ENCODE measurements around the gene TRIM8. TPM values are rescaled to one million over a fixed set of nuclear protein-coding genes. Genes with fewer than 3 reads are reported as not detected.

TRIM8 gene
- total and polyA plus RNA-seq, 9 donors: 35.2 to 96.6 (median 79.8) TPM

DNA sequence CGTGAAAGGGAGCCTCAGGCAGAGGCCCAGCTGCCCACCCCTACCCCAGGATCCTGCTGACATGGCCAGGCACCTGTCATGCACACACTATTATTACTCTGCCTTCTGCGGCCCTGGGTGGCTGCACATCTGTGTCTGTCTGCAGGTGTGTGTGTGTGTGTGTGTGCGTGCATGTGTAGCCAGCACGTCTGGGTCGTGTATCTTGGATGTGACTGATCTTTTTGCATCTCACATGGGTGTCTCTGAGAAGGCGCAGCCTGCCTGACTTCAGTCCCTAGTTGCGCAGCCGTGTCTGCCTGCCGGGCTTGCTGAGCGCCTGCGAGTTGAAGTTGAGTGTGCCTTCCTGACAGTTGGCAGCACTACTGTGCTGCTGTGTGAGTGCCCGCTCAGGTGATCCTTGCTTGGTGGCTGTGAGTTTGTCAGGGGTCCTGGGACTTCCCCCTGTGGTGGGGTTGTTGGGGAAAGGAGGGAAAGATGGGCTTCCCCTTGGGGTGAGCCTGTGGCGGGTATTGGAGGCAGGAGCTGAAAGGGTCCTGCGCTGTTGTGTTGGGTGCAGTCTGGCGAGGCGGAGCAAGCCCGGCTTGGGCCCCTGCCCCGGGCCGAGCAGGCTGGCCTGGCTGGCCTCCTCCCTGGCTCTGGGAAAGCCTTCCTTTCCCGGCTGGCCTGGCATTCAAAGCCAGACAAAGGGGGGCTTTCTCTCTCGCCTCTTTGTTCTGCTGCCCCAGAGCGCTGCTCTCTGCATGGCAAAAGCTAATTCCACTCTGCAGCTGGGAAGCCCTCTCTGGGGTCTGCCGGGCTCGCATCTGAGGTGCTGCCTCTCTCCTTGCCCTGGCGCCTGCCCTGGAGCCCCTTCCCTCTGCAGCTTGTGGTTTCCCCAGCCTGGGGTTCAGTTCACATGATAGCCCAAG, 4.9 kb downstream of the TRIM8 start:
- H3K4me3 ChIP-seq (ENCODE audit: low read length): peak overlapping the region; percentile 1
- peaks cover 59% of the 10 kb centered on the region for H3K36me3 ChIP-seq (ENCODE audit: control insufficient read depth, insufficient read depth, low read length)
- no peak for DNase-seq
- H3K4me1 ChIP-seq (ENCODE audit: control insufficient read depth, insufficient read depth, low read length): peaks cover 68% of the 10 kb centered on the region
- H3K27ac ChIP-seq (ENCODE audit: low read length): peak overlapping the region; percentile 66
- H3K27me3 ChIP-seq (ENCODE audit: control insufficient read depth, insufficient read depth, low read length): no peaks in the 10 kb centered on the region
- 35% methylated on average over 21 of the region's 25 CpGs for WGBS (ENCODE audit: insufficient coverage)
- H3K9me3 ChIP-seq (replicated peaks; ENCODE audit: control insufficient read depth, low read depth, low read length): no peaks in the 10 kb centered on the region

DNA sequence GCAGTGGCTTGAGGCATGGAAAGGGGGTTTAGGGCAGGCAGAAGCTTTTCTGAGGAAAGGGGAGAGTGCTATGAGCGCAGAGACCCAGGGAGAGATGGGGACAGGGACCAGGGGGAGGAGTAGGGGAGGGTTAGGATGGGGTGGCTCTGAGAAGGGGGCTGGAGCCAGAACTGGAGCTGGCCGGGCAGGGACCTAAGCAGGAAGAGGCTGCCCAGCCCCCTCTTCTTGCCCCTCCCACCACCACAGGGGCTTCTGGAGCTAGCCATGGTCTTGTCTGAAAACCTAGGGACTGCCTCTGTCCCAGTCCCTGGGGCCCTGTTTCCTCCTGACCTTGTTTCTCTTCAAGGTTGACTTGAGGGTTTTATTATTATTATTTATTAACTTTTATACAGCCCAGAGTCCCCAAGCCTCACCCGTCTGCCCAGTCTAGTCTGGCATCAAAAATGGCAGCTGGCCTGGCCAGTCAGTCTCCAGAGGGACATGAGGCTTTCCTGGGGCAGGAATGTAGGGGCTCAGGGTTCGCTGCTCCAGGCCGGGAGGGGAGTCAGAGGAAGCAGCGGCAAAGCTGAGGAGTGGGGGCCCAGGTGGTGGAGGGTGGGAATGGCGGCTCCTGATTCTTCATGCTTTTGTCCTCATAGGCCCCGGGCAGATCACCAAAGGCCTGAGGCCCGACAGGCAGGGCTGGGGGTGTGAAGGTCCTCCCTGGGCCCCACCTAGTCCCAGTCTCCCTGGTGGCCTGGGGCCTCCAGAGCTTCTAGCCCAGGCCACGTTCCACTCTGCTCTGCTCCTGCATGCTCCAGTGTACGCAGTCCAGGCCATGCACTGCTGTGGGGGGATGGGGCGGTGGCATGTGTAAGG, 5.7 kb downstream of the TRIM8 start:
- H3K36me3 ChIP-seq (ENCODE audit: control insufficient read depth, insufficient read depth, low read length): peaks cover 67% of the 10 kb centered on the region
- WGBS (ENCODE audit: insufficient coverage): 50% methylated on average over 9 of the region's 12 CpGs
- no peak overlapping the region for H3K4me3 ChIP-seq (ENCODE audit: low read length)
- no peak for DNase-seq
- H3K27ac ChIP-seq (ENCODE audit: low read length): peak overlapping the region; percentile 66
- no peaks in the 10 kb centered on the region for H3K9me3 ChIP-seq (replicated peaks; ENCODE audit: control insufficient read depth, low read depth, low read length)
- H3K4me1 ChIP-seq (ENCODE audit: control insufficient read depth, insufficient read depth, low read length): peaks cover 68% of the 10 kb centered on the region
- H3K27me3 ChIP-seq (ENCODE audit: control insufficient read depth, insufficient read depth, low read length): no peaks in the 10 kb centered on the region

DNA sequence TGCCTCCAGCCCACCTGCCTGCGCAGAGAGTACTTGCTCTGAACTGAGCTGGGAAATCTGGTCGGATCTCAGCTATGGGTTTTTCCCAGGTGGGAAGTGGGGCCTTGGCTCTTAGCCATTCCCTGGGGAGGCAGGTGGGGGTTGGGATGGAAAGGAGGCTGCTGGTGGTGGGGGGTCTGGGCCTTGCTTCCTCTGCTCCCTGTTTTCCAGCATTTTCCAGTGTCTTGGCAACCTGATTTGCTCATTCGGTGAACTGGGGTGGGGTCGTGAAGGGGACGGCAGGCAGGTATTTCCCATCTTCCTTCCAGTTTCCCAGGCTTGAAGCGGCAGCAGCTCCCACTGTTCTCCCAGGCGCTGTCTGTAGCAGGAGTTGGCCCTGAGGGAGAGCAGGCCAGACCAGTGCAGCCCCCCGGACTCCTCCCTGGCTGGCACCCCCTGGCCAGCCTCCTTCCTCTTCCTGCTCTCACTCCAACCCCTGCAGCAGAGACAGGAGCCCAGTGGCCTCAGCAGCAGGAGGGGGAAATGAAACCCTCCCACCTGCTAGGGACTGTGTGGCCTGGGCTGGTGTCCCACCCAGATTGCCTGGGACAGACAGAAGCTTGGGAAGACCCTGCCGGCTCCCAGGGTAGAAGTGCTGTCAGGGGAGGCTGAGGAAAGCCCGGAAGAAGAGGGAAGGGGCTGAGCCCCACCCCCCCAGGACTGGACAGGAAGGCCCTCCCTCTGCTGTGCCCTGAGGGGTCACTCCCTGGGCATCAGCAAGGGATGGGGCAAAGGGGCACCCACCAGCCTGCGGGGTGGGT, 6.6 kb downstream of the TRIM8 start:
- peak overlapping the region; percentile 13 for H3K27ac ChIP-seq (ENCODE audit: low read length)
- no peaks in the 10 kb centered on the region for H3K27me3 ChIP-seq (ENCODE audit: control insufficient read depth, insufficient read depth, low read length)
- WGBS (ENCODE audit: insufficient coverage): 67% methylated on average over 9 of the region's 11 CpGs
- no peaks in the 10 kb centered on the region for H3K9me3 ChIP-seq (replicated peaks; ENCODE audit: control insufficient read depth, low read depth, low read length)
- H3K4me3 ChIP-seq (ENCODE audit: low read length): no peak overlapping the region
- H3K36me3 ChIP-seq (ENCODE audit: control insufficient read depth, insufficient read depth, low read length): peaks cover 75% of the 10 kb centered on the region
- peaks cover 68% of the 10 kb centered on the region for H3K4me1 ChIP-seq (ENCODE audit: control insufficient read depth, insufficient read depth, low read length)
- no peak for DNase-seq

DNA sequence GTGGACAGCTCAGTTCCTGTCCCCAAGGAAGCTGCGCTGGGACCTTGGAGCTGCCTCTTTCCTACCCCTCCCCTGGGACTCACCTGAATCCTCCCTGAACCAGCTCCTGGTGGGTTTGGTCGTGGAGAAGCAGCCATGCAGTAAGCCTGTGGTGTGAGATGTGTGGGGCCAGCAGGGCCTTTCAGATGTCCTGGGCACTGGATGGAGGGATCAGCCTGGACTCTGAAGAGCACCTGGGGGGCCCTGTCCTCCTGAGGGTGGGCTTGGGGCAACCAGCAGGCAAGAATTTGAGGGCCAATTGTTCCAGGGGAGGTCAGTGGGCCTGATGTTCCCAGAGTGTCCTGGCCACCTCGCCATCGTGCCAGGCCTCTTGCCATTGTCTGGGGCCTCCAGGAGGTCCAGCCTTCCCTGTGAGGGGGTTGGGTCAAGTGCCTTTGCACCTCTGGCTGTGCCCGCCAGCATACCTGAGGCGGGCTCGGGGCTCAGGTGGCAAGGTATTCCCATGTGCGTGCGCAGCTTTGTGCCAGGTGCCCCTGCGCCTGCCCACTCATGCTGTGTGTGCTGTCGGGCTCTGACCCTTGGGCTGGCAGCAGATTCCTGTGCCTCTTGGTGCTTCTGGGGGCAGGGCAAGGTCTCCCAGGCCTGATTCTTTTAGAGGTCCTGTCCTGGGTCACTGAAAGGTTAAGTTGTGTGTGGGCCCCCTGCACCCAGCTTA, 7.3 kb downstream of the TRIM8 start:
- Histone ChIP-seq H3K4me3 (ENCODE audit: low read length) (no peak overlapping the region), H3K4me1 (ENCODE audit: control insufficient read depth, insufficient read depth, low read length) (peaks cover 60% of the 10 kb centered on the region), H3K9me3 (replicated peaks; ENCODE audit: control insufficient read depth, low read depth, low read length) (no peaks in the 10 kb centered on the region), H3K27ac (ENCODE audit: low read length) (no peak overlapping the region), H3K36me3 (ENCODE audit: control insufficient read depth, insufficient read depth, low read length) (peaks cover 80% of the 10 kb centered on the region), H3K27me3 (ENCODE audit: control insufficient read depth, insufficient read depth, low read length) (no peaks in the 10 kb centered on the region)
- 96% methylated on average over 9 of the region's 11 CpGs for WGBS (ENCODE audit: insufficient coverage)
- DNase-seq: no peak

DNA sequence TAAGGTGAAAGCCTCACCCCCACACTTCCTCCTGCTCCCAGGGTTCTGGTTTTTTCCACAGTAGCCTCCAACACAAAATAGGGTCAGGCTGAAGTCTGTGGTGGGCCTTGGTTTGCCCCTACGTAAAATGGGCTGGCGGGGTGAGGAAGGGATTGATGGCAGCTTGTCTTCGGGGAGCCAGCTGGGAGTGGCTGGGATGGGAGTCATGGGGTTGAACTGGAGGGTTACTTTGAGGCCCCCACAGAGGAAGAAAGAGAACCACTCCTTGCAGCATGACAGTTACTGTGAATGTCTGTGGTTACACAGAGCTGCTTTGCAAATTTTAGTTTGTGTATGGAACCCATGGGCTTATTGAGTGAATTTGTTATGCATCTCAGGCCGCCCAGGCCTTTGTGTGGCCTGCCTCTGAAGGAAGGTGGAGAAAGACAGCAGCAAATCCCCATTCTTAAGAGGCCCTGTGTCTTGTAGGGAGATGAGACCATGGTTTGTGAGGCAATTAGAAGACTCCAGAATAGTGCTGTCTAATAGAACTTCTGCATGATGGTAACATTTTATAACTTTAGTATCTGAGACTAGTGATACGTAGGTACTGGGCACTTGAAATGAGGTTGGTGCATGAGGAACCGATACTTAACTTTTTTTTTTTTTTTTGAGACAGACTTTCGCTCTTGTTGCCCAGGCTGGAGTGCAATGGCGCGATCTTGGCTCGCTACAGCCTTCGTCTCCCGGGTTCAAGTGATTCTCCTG, 8.1 kb downstream of the TRIM8 start:
- DNase-seq: no peak
- 84% methylated on average over 9 of the region's 12 CpGs for WGBS (ENCODE audit: insufficient coverage)
- Histone ChIP-seq H3K4me1 (ENCODE audit: control insufficient read depth, insufficient read depth, low read length) (peaks cover 55% of the 10 kb centered on the region), H3K27me3 (ENCODE audit: control insufficient read depth, insufficient read depth, low read length) (no peaks in the 10 kb centered on the region), H3K36me3 (ENCODE audit: control insufficient read depth, insufficient read depth, low read length) (peaks cover 82% of the 10 kb centered on the region), H3K4me3 (ENCODE audit: low read length) (no peak overlapping the region), H3K27ac (ENCODE audit: low read length) (no peak overlapping the region), H3K9me3 (replicated peaks; ENCODE audit: control insufficient read depth, low read depth, low read length) (no peaks in the 10 kb centered on the region)

DNA sequence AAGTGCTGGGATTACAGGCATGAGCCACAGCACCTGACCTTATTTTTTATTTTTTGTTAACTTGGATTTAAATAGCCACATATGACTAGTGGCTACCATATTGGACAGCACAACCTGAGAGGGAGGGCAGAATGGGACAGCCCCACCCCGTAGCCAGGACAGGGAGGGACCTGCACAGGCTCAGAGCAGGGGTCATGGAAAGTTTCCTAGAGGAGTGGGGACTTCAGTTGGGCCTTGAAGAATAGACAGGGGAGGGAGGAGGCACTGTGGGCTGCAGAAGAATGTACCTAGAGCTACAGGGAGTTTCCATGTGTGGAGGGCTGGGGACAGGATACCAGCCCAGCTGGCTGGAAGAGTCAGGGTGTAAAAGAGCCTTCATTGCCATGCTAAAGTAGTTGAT, 8.8 kb downstream of the TRIM8 start:
- Histone ChIP-seq H3K27ac (ENCODE audit: low read length) (no peak overlapping the region), H3K4me3 (ENCODE audit: low read length) (no peak overlapping the region), H3K9me3 (replicated peaks; ENCODE audit: control insufficient read depth, low read depth, low read length) (no peaks in the 10 kb centered on the region), H3K4me1 (ENCODE audit: control insufficient read depth, insufficient read depth, low read length) (peaks cover 50% of the 10 kb centered on the region), H3K27me3 (ENCODE audit: control insufficient read depth, insufficient read depth, low read length) (no peaks in the 10 kb centered on the region), H3K36me3 (ENCODE audit: control insufficient read depth, insufficient read depth, low read length) (peaks cover 83% of the 10 kb centered on the region)
- 70% methylated on average over 1 of the region's 1 CpG for WGBS (ENCODE audit: insufficient coverage)
- no peak for DNase-seq

DNA sequence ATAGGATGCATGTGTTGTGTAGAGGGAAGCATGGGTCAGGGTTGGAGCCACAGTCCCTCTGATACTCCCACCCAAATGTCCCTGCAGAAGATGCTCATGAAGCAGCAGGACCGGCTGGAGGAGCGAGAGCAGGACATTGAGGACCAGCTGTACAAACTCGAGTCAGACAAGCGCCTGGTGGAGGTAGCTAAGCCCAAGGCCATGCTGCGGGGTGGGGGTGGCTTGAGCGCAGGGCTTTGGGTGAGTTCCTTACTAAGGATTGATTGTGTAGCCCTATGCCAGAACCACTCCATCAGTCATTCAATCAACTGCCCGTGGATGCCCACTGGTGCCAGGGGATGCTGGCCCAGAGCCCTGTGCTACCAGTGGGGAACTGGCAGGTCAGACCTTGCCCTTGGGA, 10.3 kb downstream of the TRIM8 start:
- peaks cover 85% of the 10 kb centered on the region for H3K36me3 ChIP-seq (ENCODE audit: control insufficient read depth, insufficient read depth, low read length)
- WGBS (ENCODE audit: insufficient coverage): 77% methylated on average over 3 of the region's 7 CpGs

DNA sequence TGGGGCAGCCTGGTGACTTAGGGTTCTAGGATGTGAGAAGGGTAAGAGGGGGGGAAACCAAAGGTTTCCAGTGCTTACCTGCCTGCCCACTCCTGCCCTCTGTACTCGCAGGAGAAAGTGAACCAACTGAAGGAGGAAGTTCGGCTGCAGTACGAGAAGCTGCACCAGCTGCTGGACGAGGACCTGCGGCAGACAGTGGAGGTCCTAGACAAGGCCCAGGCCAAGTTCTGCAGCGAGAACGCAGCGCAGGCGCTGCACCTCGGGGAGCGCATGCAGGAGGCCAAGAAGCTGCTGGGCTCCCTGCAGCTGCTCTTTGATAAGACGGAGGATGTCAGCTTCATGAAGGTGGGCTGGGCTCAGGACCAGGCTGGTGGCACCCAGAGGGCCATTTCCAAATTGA, 10.7 kb downstream of the TRIM8 start:
- no peaks in the 10 kb centered on the region for H3K9me3 ChIP-seq (replicated peaks; ENCODE audit: control insufficient read depth, low read depth, low read length)
- H3K4me3 ChIP-seq (ENCODE audit: low read length): no peak overlapping the region
- DNase-seq: no peak
- WGBS (ENCODE audit: insufficient coverage): 80% methylated on average over 12 of the region's 12 CpGs
- H3K27ac ChIP-seq (ENCODE audit: low read length): no peak overlapping the region
- peaks cover 42% of the 10 kb centered on the region for H3K4me1 ChIP-seq (ENCODE audit: control insufficient read depth, insufficient read depth, low read length)
- H3K36me3 ChIP-seq (ENCODE audit: control insufficient read depth, insufficient read depth, low read length): peaks cover 85% of the 10 kb centered on the region
- no peaks in the 10 kb centered on the region for H3K27me3 ChIP-seq (ENCODE audit: control insufficient read depth, insufficient read depth, low read length)

More for the DNA sequence above, 10.3 kb downstream of the TRIM8 start:
- Histone ChIP-seq H3K9me3 (replicated peaks; ENCODE audit: control insufficient read depth, low read depth, low read length) (no peaks in the 10 kb centered on the region), H3K27me3 (ENCODE audit: control insufficient read depth, insufficient read depth, low read length) (no peaks in the 10 kb centered on the region), H3K4me3 (ENCODE audit: low read length) (no peak overlapping the region), H3K27ac (ENCODE audit: low read length) (no peak overlapping the region), H3K4me1 (ENCODE audit: control insufficient read depth, insufficient read depth, low read length) (peaks cover 44% of the 10 kb centered on the region)
- DNase-seq: no peak

DNA sequence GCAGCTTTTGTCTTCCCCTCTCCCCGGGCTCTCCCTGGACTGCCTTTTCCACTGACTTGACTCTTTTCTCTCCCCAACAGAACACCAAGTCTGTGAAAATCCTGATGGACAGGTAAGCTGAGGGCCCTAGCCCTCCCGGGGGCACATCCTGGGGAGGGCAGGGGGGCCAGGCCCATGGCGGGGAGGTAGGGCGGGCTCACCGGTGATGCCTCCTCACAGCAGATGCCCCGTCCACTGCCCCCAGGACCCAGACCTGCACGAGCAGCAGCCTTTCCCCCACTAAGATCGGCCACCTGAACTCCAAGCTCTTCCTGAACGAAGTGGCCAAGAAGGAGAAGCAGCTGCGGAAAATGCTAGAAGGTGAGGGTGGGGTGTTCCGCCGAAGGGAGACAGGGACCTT, 11.7 kb downstream of the TRIM8 start:
- DNase-seq: no peak
- H3K27me3 ChIP-seq (ENCODE audit: control insufficient read depth, insufficient read depth, low read length): no peaks in the 10 kb centered on the region
- peaks cover 75% of the 10 kb centered on the region for H3K36me3 ChIP-seq (ENCODE audit: control insufficient read depth, insufficient read depth, low read length)
- no peaks in the 10 kb centered on the region for H3K9me3 ChIP-seq (replicated peaks; ENCODE audit: control insufficient read depth, low read depth, low read length)
- no peak overlapping the region for H3K27ac ChIP-seq (ENCODE audit: low read length)
- peaks cover 42% of the 10 kb centered on the region for H3K4me1 ChIP-seq (ENCODE audit: control insufficient read depth, insufficient read depth, low read length)
- WGBS (ENCODE audit: insufficient coverage): 80% methylated on average over 1 of the region's 12 CpGs
- H3K4me3 ChIP-seq (ENCODE audit: low read length): no peak overlapping the region
